Occipital lobe (tissue), 2 donors: Measurements from ENCODE around the gene FHOD3. TPM values are rescaled to one million over a fixed set of nuclear protein-coding genes. Genes with fewer than 3 reads are reported as not detected.

Experiments
- DNase-seq: peaks from one replicate; lab custom pipeline; 2025; lab: John Stamatoyannopoulos, UW
- total RNA-seq: library from RNA; depleted of rRNA; stranded (reverse); fragments of >200 nt; gene quantifications from one replicate; pipeline ENCODE4 v1.2.3, GENCODE V29; 2014

The FHOD3 gene
- total RNA-seq, 1 donor from 2014 or later = 51.2 TPM

DNA sequence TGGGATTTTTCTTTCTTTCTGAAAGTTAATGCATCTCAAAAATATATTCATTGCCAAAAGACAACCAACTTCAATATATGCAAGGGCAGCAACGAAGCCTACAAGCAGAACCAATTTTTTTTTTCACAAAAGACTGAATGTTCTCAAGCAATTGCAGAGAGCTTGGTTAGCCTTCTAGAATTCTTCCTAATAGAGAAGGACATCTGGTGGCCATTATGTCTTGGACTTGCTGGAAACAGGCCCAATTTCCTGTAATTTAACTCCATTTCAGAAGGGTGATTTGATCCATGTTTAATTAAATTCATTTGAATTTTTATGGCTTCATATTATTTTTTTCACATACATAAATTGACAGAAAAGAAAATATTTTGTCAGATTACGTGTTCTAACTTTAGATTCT, 323.3 kb downstream of the FHOD3 start:
- DNase-seq = no peak

- no peak for DNase-seq
Measured at GRCh38 chr18:36622610-36623009, 325.1 kb downstream of the FHOD3 start.

- DNase-seq = no peak
Measured at GRCh38 chr18:36623091-36623490, 325.6 kb downstream of the FHOD3 start.

DNA sequence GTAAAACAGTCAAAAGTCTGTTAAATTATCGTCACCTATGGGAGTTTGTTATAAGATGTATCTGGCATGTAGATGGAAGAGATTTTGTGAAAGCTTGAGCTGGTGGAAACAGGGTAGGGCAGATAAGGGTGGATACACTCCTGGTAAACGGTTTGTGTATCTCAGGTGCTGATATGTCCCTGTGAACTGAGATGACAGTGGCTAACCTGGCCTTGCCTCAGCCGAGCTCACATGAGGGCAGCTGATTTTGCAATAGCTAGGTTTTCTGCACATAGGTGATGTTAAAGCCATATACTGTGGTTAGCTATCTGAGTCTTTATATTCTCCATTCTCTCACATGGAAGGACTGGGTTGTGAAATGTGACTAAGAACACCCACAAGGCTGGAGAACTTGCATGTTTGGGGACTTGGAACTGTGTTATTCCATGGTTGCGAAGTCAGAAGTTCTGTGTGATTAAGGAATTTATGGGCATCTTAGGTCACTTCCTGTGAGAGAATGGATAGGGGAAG, 326.2 kb downstream of the FHOD3 start:
- no peak for DNase-seq

DNA sequence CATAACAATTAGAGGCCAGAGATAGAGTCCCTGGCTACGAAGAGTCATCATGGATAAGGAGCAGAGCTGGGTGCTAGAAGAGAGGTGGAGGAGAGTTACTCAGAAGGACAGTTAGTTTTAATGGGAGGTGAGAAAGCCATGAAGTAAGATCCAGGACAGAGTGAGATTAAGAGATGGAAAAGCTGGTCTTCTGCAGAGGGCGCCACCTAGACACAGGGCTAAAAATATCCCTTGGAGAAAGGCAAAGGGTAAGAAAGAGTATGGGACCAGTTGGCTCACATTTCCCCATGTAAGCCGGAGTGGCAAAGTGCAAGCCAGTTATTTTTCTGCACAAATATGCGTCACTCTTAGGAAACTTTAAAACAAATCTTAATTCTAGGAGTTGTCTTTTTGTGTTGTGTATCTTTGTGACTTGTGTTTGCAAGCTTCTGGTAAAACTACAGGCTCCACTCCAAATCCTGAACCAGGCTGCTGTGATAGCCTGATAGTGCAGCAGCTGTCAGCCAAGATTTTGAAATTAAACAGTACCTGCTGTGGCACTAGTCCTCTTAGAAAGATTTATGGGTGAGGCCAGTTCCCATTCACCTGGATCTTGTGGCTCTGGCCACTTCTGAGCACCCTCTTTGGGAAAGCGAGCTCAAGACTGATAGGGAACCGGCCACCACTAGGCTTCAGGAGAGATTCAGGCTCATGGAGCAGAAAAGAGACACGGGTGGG, 327.1 kb downstream of the FHOD3 start:
- DNase-seq = no peak

DNA sequence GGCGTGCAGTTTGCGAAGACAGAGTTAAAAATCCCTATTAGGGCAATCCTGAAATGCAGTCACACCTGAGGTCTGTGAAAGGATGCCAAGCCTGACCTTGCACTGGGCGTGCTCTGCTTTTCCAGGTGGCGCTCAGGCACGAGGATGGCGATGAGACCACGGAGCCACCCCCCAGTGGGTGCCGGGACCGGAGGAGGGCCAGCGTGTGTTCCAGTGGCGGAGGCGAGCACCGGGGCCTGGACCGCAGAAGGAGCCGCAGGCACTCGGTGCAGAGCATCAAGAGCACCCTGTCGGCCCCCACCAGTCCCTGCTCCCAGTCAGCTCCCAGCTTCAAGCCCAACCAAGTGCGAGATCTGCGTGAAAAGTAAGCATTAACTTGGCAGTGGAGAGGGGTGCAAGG, 327.9 kb downstream of the FHOD3 start:
- no peak for DNase-seq

- DNase-seq = no peak
Measured at GRCh38 chr18:36627637-36628036, 330.1 kb downstream of the FHOD3 start.

GRCh38 chr18:36628435-36629137, 331.1 kb downstream of the FHOD3 start:
- no peak for DNase-seq

- DNase-seq = no peak
Measured at GRCh38 chr18:36629138-36629530, 331.6 kb downstream of the FHOD3 start.

DNA sequence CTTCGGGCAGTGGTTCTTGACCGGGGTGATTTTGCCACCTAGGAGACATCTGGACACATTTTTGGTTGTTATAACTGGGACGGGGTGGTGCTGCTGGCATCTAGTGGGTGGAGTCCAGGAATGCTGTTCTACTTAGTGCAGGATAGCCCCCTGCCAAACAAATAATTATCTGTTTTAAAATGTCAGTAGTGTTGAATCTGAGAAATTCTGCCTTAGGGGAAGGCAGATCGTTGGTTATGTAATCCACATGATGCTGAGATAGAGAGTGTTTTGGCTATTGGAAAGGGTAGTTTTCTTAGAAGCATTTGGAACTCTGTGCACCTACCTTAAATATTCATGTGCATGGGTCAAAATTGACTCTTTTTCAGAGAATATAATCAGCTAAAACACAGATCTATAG, 332.3 kb downstream of the FHOD3 start:
- no peak for DNase-seq

- DNase-seq = no peak
Measured at GRCh38 chr18:36630917-36631316, 333.4 kb downstream of the FHOD3 start.

- DNase-seq = no peak
Measured at GRCh38 chr18:36633961-36634412, 336.5 kb downstream of the FHOD3 start.

- no peak for DNase-seq
Measured at GRCh38 chr18:36634573-36635216, 337.2 kb downstream of the FHOD3 start.

- no peak for DNase-seq
Measured at GRCh38 chr18:36635414-36636096, 338.0 kb downstream of the FHOD3 start.

- DNase-seq = no peak
Measured at GRCh38 chr18:36636237-36636817, 338.8 kb downstream of the FHOD3 start.

GRCh38 chr18:36638224-36638623, 340.7 kb downstream of the FHOD3 start:
- DNase-seq = no peak

DNA sequence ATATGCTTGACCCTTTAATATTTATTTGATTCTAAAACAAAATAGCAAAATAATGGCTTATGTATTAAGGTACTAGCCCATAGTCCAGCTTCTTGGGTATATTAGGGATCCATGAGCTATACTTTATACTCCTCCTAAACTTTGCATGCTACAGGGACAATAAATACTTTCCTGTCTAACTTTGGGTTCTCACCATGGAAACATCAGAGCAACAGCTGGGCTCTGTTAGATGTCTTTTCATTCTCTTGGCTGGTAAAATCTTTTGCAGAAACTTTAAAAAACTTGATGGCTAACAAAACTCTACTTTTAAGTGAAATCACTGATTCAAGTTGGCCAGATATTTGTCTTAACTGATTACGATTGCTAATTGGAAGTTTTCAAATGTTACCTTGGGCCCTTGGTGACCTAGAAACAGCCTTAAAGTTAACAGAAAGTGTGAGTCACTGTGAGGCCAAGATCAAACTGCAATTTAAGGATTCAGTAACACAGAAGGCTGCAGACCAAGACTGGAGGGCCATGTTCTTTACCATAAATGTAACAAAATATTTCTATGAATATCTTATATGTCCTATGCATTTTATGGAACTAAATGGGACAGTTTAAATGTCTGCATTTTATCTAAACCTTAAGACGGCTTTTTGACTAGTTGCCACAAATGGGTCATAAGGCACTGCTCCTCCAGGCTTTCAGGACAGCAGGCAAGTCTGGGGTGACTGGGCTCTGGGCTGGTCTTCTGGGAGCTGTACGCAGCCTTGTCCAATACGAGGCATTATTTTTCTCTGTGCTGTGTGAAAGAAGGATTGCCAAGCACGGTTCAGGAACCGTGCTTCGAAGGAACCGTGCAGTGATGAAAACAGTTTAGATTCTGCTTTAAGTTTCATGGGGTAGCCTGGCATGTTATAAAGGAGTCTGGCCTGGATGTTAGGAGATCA, 342.8 kb downstream of the FHOD3 start:
- DNase-seq = no peak

DNA sequence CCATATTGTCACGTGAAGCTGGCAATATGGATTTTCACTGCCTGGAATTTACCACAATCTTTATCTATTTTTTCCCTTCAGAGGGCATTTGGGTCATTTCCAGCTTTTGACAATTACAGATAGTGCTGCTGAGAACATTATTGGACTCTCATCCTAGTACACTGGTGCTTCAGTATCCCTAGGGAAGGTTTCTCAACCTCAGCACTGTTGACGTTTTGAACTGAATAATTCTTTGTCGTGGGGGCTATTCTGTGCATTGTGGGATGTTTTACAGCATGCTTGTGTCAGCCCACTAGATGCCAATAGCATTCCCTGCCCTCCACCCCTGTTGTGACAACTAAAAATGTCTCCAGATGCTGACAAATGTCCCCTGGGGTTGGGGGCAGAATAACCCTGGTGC, 345.5 kb downstream of the FHOD3 start:
- DNase-seq = no peak

GRCh38 chr18:36648803-36649202, 351.3 kb downstream of the FHOD3 start:
- DNase-seq = no peak

DNA sequence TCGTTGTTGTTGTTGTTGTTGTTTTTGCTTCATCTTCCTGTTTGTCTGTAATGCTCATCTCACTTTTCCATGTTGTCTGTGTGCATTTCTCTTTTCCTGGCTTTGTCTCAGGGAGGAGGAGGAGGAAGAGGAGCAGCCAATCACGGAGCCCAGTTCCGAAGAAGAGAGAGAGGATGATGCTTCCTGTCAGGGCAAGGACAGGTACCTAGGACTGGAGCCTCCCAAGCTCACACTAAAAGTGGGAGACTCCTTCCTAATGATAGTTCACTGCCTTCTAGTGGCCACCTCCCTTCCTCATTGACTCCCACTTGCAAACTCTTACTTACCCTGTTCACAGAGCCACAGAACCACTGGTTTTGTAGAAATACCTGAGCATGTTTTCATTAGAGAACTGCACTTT, 351.7 kb downstream of the FHOD3 start:
- DNase-seq = no peak
